Measurements from ENCODE around the gene ANTXRL.

GRCh38 chr10:46323176-46323575 is 36.4 kb downstream of the ANTXRL start:
- TF ChIP-seq CTCF (IDR thresholded peaks at IDR 0.05) (no peak), POLR2A (IDR thresholded peaks at IDR 0.05) (no peak)

Data from tibial nerve (tissue), 3 donors.